Lung (tissue), 12 donors: ENCODE results near the gene CYP27C1. TPM values are rescaled to one million over a fixed set of nuclear protein-coding genes. Genes with fewer than 3 reads are reported as not detected.
"Not testable (repeated sequence)": the region's sequence is repeated elsewhere in the genome, so short reads cannot be mapped to it uniquely, and the experiment has no call there.

Experiments used
- ATAC-seq: fragments of 200-7000 bp; cut with Tn5 transposase; one replicate; pipeline ENCODE4 v1.9.1; 2020; ENCODE audit warnings: moderate number of reproducible peaks; ENCODE audit not compliant: insufficient read depth, low FRiP score
- DNase-seq, 3 donors: peaks; one replicate each; pipeline ENCODE4 v3.0.0-alpha.2; 2013 to 2017
- H3K27ac ChIP-seq, 2 donors: one replicate each; pipeline ENCODE4 v1.5.1; 2013; ENCODE audit warnings: mild to moderate bottlenecking in 2 of 2, moderate library complexity in 2 of 2, control low read depth in 1 of 2, inconsistent platforms in 1 of 2, low read depth in 1 of 2, low read length in 1 of 2
- H3K27me3 ChIP-seq, 3 donors: one replicate each; pipeline ENCODE4 v1.5.1; 2013; ENCODE audit warnings: low read length in 2 of 3; ENCODE audit not compliant: control insufficient read depth in 3 of 3, insufficient read depth in 3 of 3
- H3K36me3 ChIP-seq, 4 donors: one replicate each; pipeline ENCODE4 v1.5.1; 2013; ENCODE audit warnings: low read length in 4 of 4, mild to moderate bottlenecking in 1 of 4, moderate library complexity in 1 of 4; ENCODE audit not compliant: control insufficient read depth in 4 of 4, insufficient read depth in 4 of 4
- H3K4me1 ChIP-seq, 5 donors: one replicate each; pipeline ENCODE4 v1.5.1; 2013; ENCODE audit warnings: low read length in 5 of 5, mild to moderate bottlenecking in 2 of 5, moderate library complexity in 1 of 5; ENCODE audit not compliant: control insufficient read depth in 5 of 5, insufficient read depth in 5 of 5
- H3K4me3 ChIP-seq: one replicate; pipeline ENCODE4 v1.5.1; 2013; ENCODE audit warnings: mild to moderate bottlenecking, control low read depth, moderate library complexity
- H3K9ac ChIP-seq, 2 donors: one replicate each; pipeline ENCODE4 v1.5.1; 2013; ENCODE audit warnings: low read length in 2 of 2, control low read depth in 1 of 2; ENCODE audit not compliant: insufficient read depth in 1 of 2
- H3K9me3 ChIP-seq, 4 donors: one replicate each; pipeline ENCODE4 v1.5.1; 2013; ENCODE audit warnings: low read length in 3 of 4, mild to moderate bottlenecking in 1 of 4, moderate library complexity in 1 of 4; ENCODE audit not compliant: control insufficient read depth in 4 of 4, insufficient read depth in 3 of 4
- CTCF ChIP-seq: IDR thresholded peaks from 2 replicates; pipeline ENCODE4 v1.5.1; 2012; ENCODE audit warnings: mild to moderate bottlenecking; ENCODE audit errors: control extremely low read depth, extremely low read depth
- WGBS, 2 donors: extraction: QIAGEN DNeasy Blood & Tissue Kit; methylation state at CpG; one replicate each; pipeline ENCODE4 v1.1.7; 2013; 5-methylcytosine and 5-hydroxymethylcytosine counted together
- polyA plus RNA-seq, 2 donors: library from polyadenylated mRNA; stranded (reverse); fragments of 200-250 nt; gene quantifications; one replicate each; pipeline ENCODE4 v1.2.1, GENCODE V29; 2013
- total RNA-seq, 2 donors: library from RNA; depleted of rRNA in 1 of 2; stranded (reverse); fragments of >200 nt in 1 of 2; gene quantifications; one replicate each; pipeline ENCODE4 v1.2.1, GENCODE V29; 2014 to 2021
- donor health status: control.
- donor health status: control.
- donor health status: Bipolar disorder and iron deficiency.
- donor health status: healthy.
- donor health status: DM: yes; HTN: yes; CAD: no.

The CYP27C1 gene
- total and polyA plus RNA-seq, 4 donors: 0.04 to 2.9 (median 0.07) TPM

- H3K36me3 ChIP-seq: no peaks in the 10 kb centered on the region
- H3K27ac ChIP-seq: no peak overlapping the region
- H3K4me1 ChIP-seq: peaks cover 0 to 17% (median 8%) of the 10 kb centered on the region in 5 donors
- H3K9me3 ChIP-seq: peaks cover 0 to 4% (median 0%) of the 10 kb centered on the region in 4 donors
- no peak overlapping the region for H3K9ac ChIP-seq
- H3K4me3 ChIP-seq: no peak overlapping the region
- DNase-seq (no peak), ATAC-seq (no peak)
- H3K27me3 ChIP-seq: no peaks in the 10 kb centered on the region
- no peak for TF ChIP-seq CTCF
- WGBS, 2 donors: 96 to 98% methylated on average over 4 of the region's 4 CpGs
These were observed 9.5 kb upstream of the CYP27C1 start for GRCh38 chr2:127229555-127229954.

- 67 to 82% methylated on average over 5 of the region's 5 CpGs for WGBS, 2 donors
- ATAC-seq (no peak), DNase-seq (peak in 1 of 3 donors; percentile 41)
These were observed 8.0 kb upstream of the CYP27C1 start for GRCh38 chr2:127228102-127228501.

GRCh38 chr2:127227264-127227660 is 7.2 kb upstream of the CYP27C1 start:
- not testable (repeated sequence) for H3K36me3 ChIP-seq, H3K9me3 ChIP-seq, H3K4me3 ChIP-seq, H3K9ac ChIP-seq, ATAC-seq, DNase-seq, H3K27me3 ChIP-seq
- Histone ChIP-seq H3K4me1 (peaks cover 0 to 17% (median 8%) of the 10 kb centered on the region in 5 donors), H3K27ac (peak overlapping the region in 1 of 2 donors; percentile 81)
- WGBS, 2 donors: 94 to 97% methylated on average over 5 of the region's 5 CpGs

More at GRCh38 chr2:127228102-127228501, 8.0 kb upstream of the CYP27C1 start:
- Histone ChIP-seq H3K9ac (no peak overlapping the region), H3K27me3 (no peaks in the 10 kb centered on the region), H3K27ac (no peak overlapping the region), H3K36me3 (no peaks in the 10 kb centered on the region), H3K4me1 (peaks cover 0 to 17% (median 8%) of the 10 kb centered on the region in 5 donors), H3K9me3 (peaks cover 0 to 4% (median 0%) of the 10 kb centered on the region in 4 donors), H3K4me3 (no peak overlapping the region)
- TF ChIP-seq CTCF: no peak

GRCh38 chr2:127226520-127227263 is 6.6 kb upstream of the CYP27C1 start:
- DNase-seq (peak; percentile 84 to 91 (median 88)), ATAC-seq (peak; percentile 87)
- Histone ChIP-seq H3K27ac (peak overlapping the region in 1 of 2 donors; percentile 81), H3K4me1 (peaks cover 0 to 17% (median 8%) of the 10 kb centered on the region in 5 donors), H3K27me3 (no peaks in the 10 kb centered on the region), H3K9me3 (peaks cover 0 to 4% (median 0%) of the 10 kb centered on the region in 4 donors), H3K9ac (peak overlapping the region in 1 of 2 donors; percentile 24), H3K36me3 (no peaks in the 10 kb centered on the region), H3K4me3 (no peak overlapping the region)
- WGBS, 2 donors: 21 to 45% methylated on average over 10 of the region's 10 CpGs
- TF ChIP-seq CTCF: no peak
